Suprapubic skin (tissue), 4 donors: Measurements from ENCODE around the gene CLNK. TPM values are rescaled to one million over a fixed set of nuclear protein-coding genes. Genes with fewer than 3 reads are reported as not detected.

ENCODE experiments used
- DNase-seq, 2 donors: peaks; one replicate each; pipeline ENCODE4 v3.0.0-alpha.2; 2019; ENCODE audit warnings: low spot score in 2 of 2
- H3K27ac ChIP-seq: fragments of 200-600 bp; sonication (generic); one replicate; pipeline ENCODE4 v1.5.1; 2019
- H3K27me3 ChIP-seq: fragments of 200-600 bp; sonication (generic); one replicate; pipeline ENCODE4 v1.5.1; 2019
- H3K36me3 ChIP-seq: fragments of 200-600 bp; sonication (generic); one replicate; pipeline ENCODE4 v1.5.1; 2019
- H3K4me1 ChIP-seq: fragments of 200-600 bp; sonication (generic); one replicate; pipeline ENCODE4 v1.5.1; 2019
- H3K4me3 ChIP-seq: fragments of 200-600 bp; sonication (generic); one replicate; pipeline ENCODE4 v1.5.1; 2019; ENCODE audit warnings: mild to moderate bottlenecking
- H3K9me3 ChIP-seq: fragments of 200-600 bp; sonication (generic); one replicate; pipeline ENCODE4 v1.5.1; 2019
- CTCF ChIP-seq, 2 donors: fragments of 200-600 bp in 1 of 2; fragments of 450-650 bp in 1 of 2; sonication (generic) in 1 of 2; IDR thresholded peaks; one replicate each; pipeline ENCODE4 v1.5.1; 2016 to 2019; ENCODE audit warnings: antibody characterized with exemption in 2 of 2, mild to moderate bottlenecking in 1 of 2, moderate library complexity in 1 of 2
- EP300 ChIP-seq: sonication (generic); formaldehyde crosslinking; IDR thresholded peaks from one replicate; pipeline ENCODE4 v1.6.1; 2017; ENCODE audit warnings: antibody characterized with exemption
- POLR2A ChIP-seq, 2 donors: fragments of 450-650 bp; IDR thresholded peaks; one replicate each; pipeline ENCODE4 v1.6.1; 2017; ENCODE audit warnings: antibody characterized with exemption in 2 of 2, mild to moderate bottlenecking in 2 of 2, moderate library complexity in 2 of 2
- POLR2AphosphoS5 ChIP-seq, 3 donors: sonication (generic); formaldehyde crosslinking; IDR thresholded peaks; one replicate each; pipeline ENCODE4 v1.6.1; 2017; ENCODE audit warnings: antibody characterized with exemption in 3 of 3
- WGBS: methylation state at CpG from one replicate; pipeline ENCODE4 v1.1.5; 2018; 5-methylcytosine and 5-hydroxymethylcytosine counted together
- total RNA-seq, 4 donors: library from RNA; depleted of rRNA; stranded (reverse); fragments of >200 nt; gene quantifications; one replicate each; pipeline ENCODE4 v1.1.0, GENCODE V29; 2016

Gene CLNK
- total RNA-seq, 4 donors from 2014 or later, result 0.11 to 0.64 (median 0.52) TPM; not detected in 1

GRCh38 chr4:10687526-10687925 lies 3.0 kb upstream of the CLNK start:
- 61% methylated on average over 5 of the region's 5 CpGs for WGBS
- Histone ChIP-seq H3K4me3 (no peak overlapping the region), H3K4me1 (no peaks in the 10 kb centered on the region), H3K9me3 (no peaks in the 10 kb centered on the region), H3K27ac (no peak overlapping the region), H3K27me3 (no peaks in the 10 kb centered on the region), H3K36me3 (no peaks in the 10 kb centered on the region)
- TF ChIP-seq EP300 (no peak), CTCF (IDR thresholded peaks at IDR 0.05) (no peak), POLR2A (IDR thresholded peaks at IDR 0.05) (no peak), POLR2AphosphoS5 (IDR thresholded peaks at IDR 0.05) (no peak)
- DNase-seq, result no peak

DNA sequence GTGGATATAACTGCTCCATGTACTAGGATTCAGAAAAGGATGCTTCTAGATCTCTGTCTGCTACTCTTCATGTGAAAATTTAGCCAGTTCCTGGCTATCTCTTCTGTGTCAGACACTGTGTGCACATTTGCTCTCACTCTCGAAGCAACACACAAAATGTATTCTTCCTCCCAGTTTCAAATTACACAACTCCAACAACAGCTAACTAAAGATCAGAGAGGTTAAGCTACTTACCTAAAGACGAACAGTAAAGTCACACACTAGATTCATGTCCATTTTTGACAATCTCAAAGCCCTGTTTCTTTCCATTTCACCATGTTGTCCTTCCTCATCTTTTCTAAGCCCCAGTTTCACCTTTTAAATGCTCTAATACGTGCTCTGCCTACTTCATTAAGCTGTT lies 2.2 kb downstream of the CLNK start:
- no peak for DNase-seq
- Histone ChIP-seq H3K36me3 (no peaks in the 10 kb centered on the region), H3K27me3 (no peaks in the 10 kb centered on the region), H3K9me3 (no peaks in the 10 kb centered on the region), H3K27ac (no peak overlapping the region), H3K4me3 (no peak overlapping the region), H3K4me1 (no peaks in the 10 kb centered on the region)
- TF ChIP-seq CTCF (IDR thresholded peaks at IDR 0.05) (no peak), EP300 (no peak), POLR2AphosphoS5 (IDR thresholded peaks at IDR 0.05) (no peak), POLR2A (IDR thresholded peaks at IDR 0.05) (no peak)
- WGBS, result 89% methylated on average over 3 of the region's 3 CpGs

GRCh38 chr4:10677796-10678497 lies 6.6 kb downstream of the CLNK start:
- WGBS, result 66% methylated on average over 5 of the region's 5 CpGs
- H3K36me3 ChIP-seq, result no peaks in the 10 kb centered on the region
- no peak for TF ChIP-seq POLR2A (IDR thresholded peaks at IDR 0.05)
- TF ChIP-seq CTCF (IDR thresholded peaks at IDR 0.05), result no peak
- no peak for TF ChIP-seq POLR2AphosphoS5 (IDR thresholded peaks at IDR 0.05)
- no peak for TF ChIP-seq EP300
- no peaks in the 10 kb centered on the region for H3K9me3 ChIP-seq
- DNase-seq, result no peak
- H3K4me1 ChIP-seq, result no peaks in the 10 kb centered on the region
- H3K27ac ChIP-seq, result no peak overlapping the region
- no peaks in the 10 kb centered on the region for H3K27me3 ChIP-seq
- no peak overlapping the region for H3K4me3 ChIP-seq

- no peak overlapping the region for H3K4me3 ChIP-seq
- H3K27ac ChIP-seq, result no peak overlapping the region
- DNase-seq, result no peak
- 68% methylated on average over 5 of the region's 5 CpGs for WGBS
- no peaks in the 10 kb centered on the region for H3K36me3 ChIP-seq
- H3K9me3 ChIP-seq, result no peaks in the 10 kb centered on the region
- peaks cover under 1% of the 10 kb centered on the region for H3K27me3 ChIP-seq
- TF ChIP-seq EP300 (no peak), POLR2AphosphoS5 (IDR thresholded peaks at IDR 0.05) (no peak), POLR2A (IDR thresholded peaks at IDR 0.05) (no peak), CTCF (IDR thresholded peaks at IDR 0.05) (no peak)
- H3K4me1 ChIP-seq, result no peaks in the 10 kb centered on the region
These were observed 10.7 kb downstream of the CLNK start for GRCh38 chr4:10673817-10674369.

DNA sequence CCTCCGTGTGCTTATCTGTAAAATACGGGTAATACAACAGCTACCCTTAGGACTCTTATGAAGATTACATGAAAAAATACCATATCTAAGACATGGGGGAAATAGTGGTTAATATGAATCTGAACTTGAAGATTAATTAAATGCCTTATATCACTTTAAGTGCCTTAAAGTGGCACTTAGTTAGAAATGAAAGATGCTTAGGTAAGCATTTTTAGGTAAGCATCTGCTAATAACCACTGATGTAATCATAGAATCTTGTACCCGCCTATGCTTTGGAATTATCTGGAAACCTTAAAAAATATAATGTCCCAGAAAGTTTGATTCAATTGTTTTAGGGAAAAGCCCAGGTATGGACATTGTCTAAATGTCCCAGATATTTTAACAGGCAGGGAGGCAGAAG lies 12.2 kb downstream of the CLNK start:
- TF ChIP-seq EP300 (no peak), POLR2AphosphoS5 (IDR thresholded peaks at IDR 0.05) (no peak), CTCF (IDR thresholded peaks at IDR 0.05) (no peak), POLR2A (IDR thresholded peaks at IDR 0.05) (no peak)
- 53% methylated on average over 3 of the region's 3 CpGs for WGBS
- Histone ChIP-seq H3K27ac (no peak overlapping the region), H3K27me3 (peaks cover 7% of the 10 kb centered on the region), H3K4me3 (no peak overlapping the region), H3K4me1 (no peaks in the 10 kb centered on the region), H3K36me3 (no peaks in the 10 kb centered on the region), H3K9me3 (no peaks in the 10 kb centered on the region)
- DNase-seq, result no peak
